Activated naive CD4-positive, alpha-beta T cell treated with anti-CD3 and anti-CD28 coated beads, Interleukin-2, amount 50 U/mL, for 16 hours (primary cell): Measurements from ENCODE around the gene RSAD1.

Source experiments
- DNase-seq: peaks from one replicate; pipeline ENCODE4 v3.0.0-alpha.2; 2020

RSAD1 gene

GRCh38 chr17:50522766-50523165 is 44.1 kb downstream of the RSAD1 start:
- DNase-seq: no peak

- no peak for DNase-seq
Measured at GRCh38 chr17:50523208-50523607, 44.5 kb downstream of the RSAD1 start.

GRCh38 chr17:50524838-50525237 is 46.2 kb downstream of the RSAD1 start:
- no peak for DNase-seq

GRCh38 chr17:50527155-50527762 is 48.6 kb downstream of the RSAD1 start:
- DNase-seq: no peak

- DNase-seq: no peak
Measured at GRCh38 chr17:50527949-50528474, 49.4 kb downstream of the RSAD1 start.

- no peak for DNase-seq
Measured at GRCh38 chr17:50529849-50530248, 51.2 kb downstream of the RSAD1 start.

- DNase-seq: no peak
Measured at GRCh38 chr17:50531428-50532025, 52.9 kb downstream of the RSAD1 start.

GRCh38 chr17:50532452-50533024 is 53.9 kb downstream of the RSAD1 start, which contains the start of gene EPN3:
TSS of gene EPN3 (plus strand) at chr17:50532735. CDS start at chr17:50536557, 3,822 bp downstream.
- DNase-seq: no peak

- DNase-seq: no peak
Measured at GRCh38 chr17:50533185-50533584, 54.5 kb downstream of the RSAD1 start.

- DNase-seq: no peak
Measured at GRCh38 chr17:50533720-50534148, 55.1 kb downstream of the RSAD1 start.

GRCh38 chr17:50534222-50534978 is 55.7 kb downstream of the RSAD1 start:
- no peak for DNase-seq

GRCh38 chr17:50534979-50535326 is 56.3 kb downstream of the RSAD1 start:
- no peak for DNase-seq

- no peak for DNase-seq
Measured at GRCh38 chr17:50535407-50535806, 56.7 kb downstream of the RSAD1 start.
